COLO668 (cell line): ENCODE measurements around the gene TSPAN3.
A peak's percentile ranks its signal among the peaks of the same experiment; 100 is the strongest.

Source experiments
- DNase-seq: peaks from one replicate; lab custom pipeline; 2025; ENCODE audit not compliant: unreplicated experiment; lab: John Stamatoyannopoulos, UW

TSPAN3 gene

GRCh38 chr15:77085297-77085696 is 14.4 kb upstream of the TSPAN3 start:
- DNase-seq, result no peak

GRCh38 chr15:77084436-77084835 is 13.5 kb upstream of the TSPAN3 start:
- DNase-seq, result no peak

- peak; percentile 41 for DNase-seq
These were observed 12.7 kb upstream of the TSPAN3 start for GRCh38 chr15:77083381-77084160.

GRCh38 chr15:77081971-77082370 is 11.1 kb upstream of the TSPAN3 start:
- DNase-seq, result no peak

- DNase-seq, result no peak
These were observed 5.5 kb upstream of the TSPAN3 start for GRCh38 chr15:77076323-77076915.

- no peak for DNase-seq
These were observed 4.6 kb upstream of the TSPAN3 start for GRCh38 chr15:77075528-77075927.

GRCh38 chr15:77074350-77074749 is 3.4 kb upstream of the TSPAN3 start:
- DNase-seq, result no peak

- DNase-seq, result no peak
These were observed 655 bp upstream of the TSPAN3 start for GRCh38 chr15:77071305-77072223.

- DNase-seq, result no peak
These were observed 772 bp downstream of the TSPAN3 start for GRCh38 chr15:77070180-77070494.

- peak; percentile 20 for DNase-seq
These were observed 1.3 kb downstream of the TSPAN3 start for GRCh38 chr15:77069521-77070121.

GRCh38 chr15:77068633-77069032 is 2.3 kb downstream of the TSPAN3 start:
- DNase-seq, result no peak

GRCh38 chr15:77067691-77068367 is 3.1 kb downstream of the TSPAN3 start:
- DNase-seq, result no peak

GRCh38 chr15:77066971-77067690 is 3.8 kb downstream of the TSPAN3 start:
- no peak for DNase-seq

GRCh38 chr15:77064539-77065308 is 6.2 kb downstream of the TSPAN3 start:
- DNase-seq, result no peak

- DNase-seq, result no peak
These were observed 6.8 kb downstream of the TSPAN3 start for GRCh38 chr15:77064063-77064462.

- no peak for DNase-seq
These were observed 7.7 kb downstream of the TSPAN3 start for GRCh38 chr15:77063249-77063648.

- no peak for DNase-seq
These were observed 10.4 kb downstream of the TSPAN3 start for GRCh38 chr15:77060546-77060945.

- DNase-seq, result no peak
These were observed 11.0 kb downstream of the TSPAN3 start for GRCh38 chr15:77059786-77060361.

- DNase-seq, result no peak
These were observed 12.4 kb downstream of the TSPAN3 start for GRCh38 chr15:77058468-77058867.
